H1 (cell line): ENCODE measurements around the gene EXOSC10. TPM values are rescaled to one million over a fixed set of nuclear protein-coding genes. Genes with fewer than 3 reads are reported as not detected.

Experiments
- CHD2 ChIP-seq: IDR thresholded peaks from 2 replicates; pipeline ENCODE4 v1.6.1; 2012; ENCODE audit warnings: low read length, improper control_type of control experiment
- RBBP5 ChIP-seq: IDR thresholded peaks from 2 replicates; pipeline ENCODE4 v1.7.1; 2012; ENCODE audit warnings: low read depth, mild to moderate bottlenecking, inconsistent platforms, low read length, moderate library complexity, borderline replicate concordance
- RNF2 ChIP-seq: fragments of 200-900, 300-1000 bp; sonication (generic); IDR thresholded peaks from 2 replicates; pipeline ENCODE4 v1.7.1; 2016; ENCODE audit warnings: borderline replicate concordance, low read depth, mild to moderate bottlenecking, antibody characterized with exemption, low read length; ENCODE audit not compliant: poor library complexity, severe bottlenecking; ENCODE audit errors: missing control alignments
- RXRA ChIP-seq: IDR thresholded peaks from 2 replicates; pipeline ENCODE4 v1.6.1; 2011; ENCODE audit warnings: low read depth, mild to moderate bottlenecking, low read length, moderate library complexity; ENCODE audit not compliant: insufficient read depth
- SP4 ChIP-seq: IDR thresholded peaks from 2 replicates; pipeline ENCODE4 v1.6.1; 2012; ENCODE audit warnings: low read length, inconsistent platforms
- TCF12 ChIP-seq: IDR thresholded peaks from 2 replicates; pipeline ENCODE4 v1.6.1; 2011; ENCODE audit warnings: low read depth, mild to moderate bottlenecking, low read length
- YY1 ChIP-seq: IDR thresholded peaks from 2 replicates; pipeline ENCODE4 v1.6.1; 2011; ENCODE audit warnings: low read depth, mild to moderate bottlenecking, low read length
- polyA plus RNA-seq, 7 experiments: library from polyadenylated mRNA; depleted of rRNA in 3 of 7; stranded (reverse) in 5 of 7; unstranded in 2 of 7; fragments of >200 nt in 5 of 7; fragments of 200-250 nt in 2 of 7; gene quantifications; 1 replicate in 5 of 7; 2 replicates in 1 of 7; 4 replicates in 1 of 7; pipeline versions ENCODE4 v1.2.1 to v1.2.3, GENCODE V29; 2011 to 2013; ENCODE audit warnings: missing spikeins in 2 of 7, mixed read lengths in 2 of 7
- total RNA-seq: library from RNA; stranded (reverse); fragmentation: NEBNext Ultra II Directional; extraction: Animal tissue kit (Norgen Biotek cat#: 25700); gene quantifications from 2 replicates; pipeline ENCODE4 v1.2.1, GENCODE V29; 2021
- TF ChIP-seq, protein P1 (sequence below): IDR thresholded peaks from 2 replicates; pipeline ENCODE4 v1.6.1; 2012; ENCODE audit warnings: low read length, inconsistent platforms

The EXOSC10 gene
- total and polyA plus RNA-seq, 2 of the 8 experiments (the other 6 are each of a cell fraction or from before 2014, with no cell fraction given) = 57.9 to 86.1 TPM

DNA sequence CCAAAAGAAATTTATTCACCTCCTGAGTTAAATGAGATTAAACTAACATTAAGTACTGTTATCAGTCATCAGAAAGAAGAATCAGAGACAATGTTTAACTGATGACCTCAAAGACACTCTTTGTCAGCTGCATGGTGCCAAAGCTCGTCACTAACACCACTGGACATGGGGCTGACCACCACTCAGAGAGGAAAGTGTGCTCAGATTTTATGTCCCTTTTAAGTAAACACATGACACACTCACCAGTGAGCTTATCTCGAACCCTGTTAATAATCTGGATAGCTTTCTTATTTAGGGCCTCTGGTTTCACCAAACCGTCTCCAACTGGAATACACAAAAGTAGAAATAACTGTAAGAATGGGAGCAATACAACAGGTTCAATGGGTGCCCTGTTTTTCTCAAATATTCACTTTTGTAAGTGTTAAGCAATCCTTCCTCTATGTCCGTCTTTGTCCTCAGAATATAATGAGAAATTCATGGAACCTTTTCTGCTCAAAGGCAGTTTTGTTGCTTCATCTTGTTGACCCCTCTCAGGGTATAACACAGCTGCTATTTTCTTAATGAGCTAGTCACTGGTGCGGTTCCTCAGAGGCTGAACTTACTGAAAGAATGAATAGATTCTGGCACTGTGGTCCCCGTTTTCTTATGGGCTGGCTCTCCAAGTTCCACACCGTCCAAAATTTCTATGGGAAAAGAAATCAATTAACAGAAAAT lies 9.5 kb upstream of the EXOSC10 start (continued):
- TF ChIP-seq CHD2 (no peak), RXRA (no peak), YY1 (no peak), SP4 (no peak), RBBP5 (no peak), RNF2 (no peak), TCF12 (no peak)
- TF ChIP-seq, protein P1, sequence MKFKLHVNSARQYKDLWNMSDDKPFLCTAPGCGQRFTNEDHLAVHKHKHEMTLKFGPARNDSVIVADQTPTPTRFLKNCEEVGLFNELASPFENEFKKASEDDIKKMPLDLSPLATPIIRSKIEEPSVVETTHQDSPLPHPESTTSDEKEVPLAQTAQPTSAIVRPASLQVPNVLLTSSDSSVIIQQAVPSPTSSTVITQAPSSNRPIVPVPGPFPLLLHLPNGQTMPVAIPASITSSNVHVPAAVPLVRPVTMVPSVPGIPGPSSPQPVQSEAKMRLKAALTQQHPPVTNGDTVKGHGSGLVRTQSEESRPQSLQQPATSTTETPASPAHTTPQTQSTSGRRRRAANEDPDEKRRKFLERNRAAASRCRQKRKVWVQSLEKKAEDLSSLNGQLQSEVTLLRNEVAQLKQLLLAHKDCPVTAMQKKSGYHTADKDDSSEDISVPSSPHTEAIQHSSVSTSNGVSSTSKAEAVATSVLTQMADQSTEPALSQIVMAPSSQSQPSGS = no peak
